GM21360 (cell line): ENCODE data around the gene INPP4B.
"Not testable (repeated sequence)": the region's sequence is repeated elsewhere in the genome, so short reads cannot be mapped to it uniquely, and the experiment has no call there.

ENCODE experiments used
- ATAC-seq: cut with Tn5 transposase; IDR thresholded peaks from one replicate; pipeline ENCODE4 v1.9.1; 2021; ENCODE audit warnings: mild to moderate bottlenecking, moderate library complexity; ENCODE audit not compliant: unreplicated experiment

Gene INPP4B

GRCh38 chr4:142690406-142691163 lies 155.5 kb downstream of the INPP4B start:
- ATAC-seq = no peak

- no peak for ATAC-seq
Measured at GRCh38 chr4:142687547-142688275, 158.4 kb downstream of the INPP4B start.

- no peak for ATAC-seq
Measured at GRCh38 chr4:142686081-142686480, 160.0 kb downstream of the INPP4B start.

GRCh38 chr4:142683997-142684396 lies 162.1 kb downstream of the INPP4B start:
- no peak for ATAC-seq

- ATAC-seq = no peak
Measured at GRCh38 chr4:142683503-142683902, 162.6 kb downstream of the INPP4B start.

- no peak for ATAC-seq
Measured at GRCh38 chr4:142671516-142671915, 174.6 kb downstream of the INPP4B start.

- no peak for ATAC-seq
Measured at GRCh38 chr4:142663828-142664227, 182.3 kb downstream of the INPP4B start.

- ATAC-seq = no peak
Measured at GRCh38 chr4:142660728-142661127, 185.4 kb downstream of the INPP4B start.

GRCh38 chr4:142656178-142656577 lies 189.9 kb downstream of the INPP4B start:
- no peak for ATAC-seq

GRCh38 chr4:142648378-142648777 lies 197.7 kb downstream of the INPP4B start:
- no peak for ATAC-seq

GRCh38 chr4:142645475-142646108 lies 200.5 kb downstream of the INPP4B start:
- no peak for ATAC-seq

GRCh38 chr4:142644628-142645027 lies 201.5 kb downstream of the INPP4B start:
- not testable (repeated sequence) for ATAC-seq

GRCh38 chr4:142637614-142638013 lies 208.5 kb downstream of the INPP4B start:
- no peak for ATAC-seq

- no peak for ATAC-seq
Measured at GRCh38 chr4:142631836-142632235, 214.3 kb downstream of the INPP4B start.

- ATAC-seq = no peak
Measured at GRCh38 chr4:142615324-142615665, 230.8 kb downstream of the INPP4B start.

- ATAC-seq = no peak
Measured at GRCh38 chr4:142614621-142615323, 231.3 kb downstream of the INPP4B start.

- no peak for ATAC-seq
Measured at GRCh38 chr4:142607976-142608375, 238.1 kb downstream of the INPP4B start.

GRCh38 chr4:142600952-142601351 lies 245.1 kb downstream of the INPP4B start:
- no peak for ATAC-seq

- no peak for ATAC-seq
Measured at GRCh38 chr4:142598132-142598531, 248.0 kb downstream of the INPP4B start.

GRCh38 chr4:142596595-142596994 lies 249.5 kb downstream of the INPP4B start:
- ATAC-seq = no peak

- ATAC-seq = no peak
Measured at GRCh38 chr4:142596121-142596520, 250.0 kb downstream of the INPP4B start.
